ENCODE data around the gene SCN1B.

SCN1B gene

GRCh38 chr19:35056513-35057063 lies 26.3 kb downstream of the SCN1B start:
- no peak for DNase-seq

GRCh38 chr19:35058370-35058769 lies 28.1 kb downstream of the SCN1B start:
- DNase-seq = no peak

- DNase-seq = no peak
Observed at GRCh38 chr19:35059006-35059798, 28.9 kb downstream of the SCN1B start.

DNA sequence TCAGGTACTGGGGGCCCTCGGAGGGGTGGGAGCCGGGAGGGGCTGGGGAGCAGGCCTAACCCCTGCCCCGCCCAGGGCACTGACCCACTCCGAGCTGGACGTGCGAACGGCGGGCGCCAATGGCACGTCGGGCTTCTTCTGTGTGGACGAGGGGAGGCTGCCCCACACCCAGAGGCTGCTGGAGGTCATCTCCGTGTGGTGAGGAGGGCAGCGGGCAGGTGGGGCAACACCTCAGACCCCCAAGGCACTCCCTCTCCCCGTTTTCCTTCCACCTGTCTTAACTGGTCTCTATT lies 29.5 kb downstream of the SCN1B start:
- DNase-seq = no peak

DNA sequence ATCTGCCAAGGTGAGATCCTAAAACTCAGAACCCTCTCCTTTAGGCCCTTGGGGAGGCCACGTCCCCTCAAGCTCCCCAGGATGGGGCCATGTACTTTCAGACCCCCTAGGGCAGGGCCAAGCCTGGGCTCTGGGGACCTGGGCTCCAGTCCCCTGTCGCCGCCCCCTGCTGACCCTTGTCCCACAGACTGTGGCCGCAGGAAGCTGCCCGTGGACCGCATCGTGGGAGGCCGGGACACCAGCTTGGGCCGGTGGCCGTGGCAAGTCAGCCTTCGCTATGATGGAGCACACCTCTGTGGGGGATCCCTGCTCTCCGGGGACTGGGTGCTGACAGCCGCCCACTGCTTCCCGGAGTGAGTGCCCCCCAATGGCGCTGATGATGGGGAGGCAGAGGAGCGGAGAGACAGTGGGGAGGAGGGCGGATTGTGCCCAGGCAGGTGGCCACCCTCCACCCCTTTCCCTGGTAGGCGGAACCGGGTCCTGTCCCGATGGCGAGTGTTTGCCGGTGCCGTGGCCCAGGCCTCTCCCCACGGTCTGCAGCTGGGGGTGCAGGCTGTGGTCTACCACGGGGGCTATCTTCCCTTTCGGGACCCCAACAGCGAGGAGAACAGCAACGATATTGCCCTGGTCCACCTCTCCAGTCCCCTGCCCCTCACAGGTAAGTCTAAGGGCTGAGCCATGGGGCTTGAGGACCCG lies 30.0 kb downstream of the SCN1B start:
- no peak for DNase-seq

DNA sequence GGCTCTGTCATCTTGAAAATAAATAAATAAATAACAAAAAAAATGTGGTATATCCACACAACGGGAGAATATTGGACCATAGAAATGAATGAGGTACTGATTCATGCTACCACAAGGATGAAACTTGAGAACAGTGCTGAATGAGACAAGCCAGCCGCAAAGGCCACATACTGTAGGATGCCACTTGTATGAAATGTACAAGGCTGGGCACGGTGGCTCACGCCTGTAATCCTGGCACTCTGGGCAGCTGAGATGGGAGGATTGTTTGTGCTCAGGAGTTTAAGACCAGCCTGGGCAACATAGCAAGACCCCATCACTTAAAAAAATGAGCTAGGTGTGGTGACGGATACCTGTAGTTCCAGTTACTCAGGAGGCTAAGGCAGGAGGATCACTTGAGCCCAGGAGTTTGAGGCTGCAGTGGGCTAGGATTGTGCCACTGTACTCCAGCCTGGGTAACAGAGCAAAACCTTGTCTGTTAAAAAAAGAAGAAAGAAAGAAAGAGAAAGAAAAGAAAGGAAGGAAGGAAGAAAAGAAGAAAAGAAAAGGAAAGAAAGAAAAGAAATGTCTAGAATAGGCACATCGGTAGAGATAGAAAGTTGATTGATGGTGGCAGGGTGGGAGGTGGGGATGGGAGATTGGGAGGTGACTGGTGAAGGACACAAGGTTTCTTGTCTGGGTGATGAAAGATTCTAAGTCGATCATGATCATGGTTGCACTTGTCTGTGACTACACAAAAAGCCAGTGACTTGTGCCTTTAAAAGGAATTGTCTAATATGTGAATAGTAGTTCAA lies 31.5 kb downstream of the SCN1B start:
- no peak for DNase-seq

DNA sequence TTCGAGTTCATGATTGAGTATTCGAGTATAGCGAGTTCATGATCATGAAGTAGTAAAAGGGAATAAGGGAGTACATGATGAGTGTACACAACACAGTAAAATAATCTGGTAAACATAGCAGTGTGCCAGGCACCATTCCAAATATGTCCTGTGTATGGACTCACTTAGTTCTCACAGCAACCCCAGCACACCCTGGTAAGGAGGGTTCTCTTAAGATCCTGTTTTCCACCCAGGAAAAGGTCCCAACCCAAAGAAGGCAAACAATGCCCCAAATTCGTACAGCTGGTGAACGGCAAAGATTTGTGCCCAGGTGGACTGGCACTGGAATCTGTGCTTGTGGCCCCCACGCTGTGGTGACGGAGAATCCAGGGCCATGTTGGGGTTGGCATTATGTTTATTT lies 32.7 kb downstream of the SCN1B start:
- DNase-seq = no peak

DNA sequence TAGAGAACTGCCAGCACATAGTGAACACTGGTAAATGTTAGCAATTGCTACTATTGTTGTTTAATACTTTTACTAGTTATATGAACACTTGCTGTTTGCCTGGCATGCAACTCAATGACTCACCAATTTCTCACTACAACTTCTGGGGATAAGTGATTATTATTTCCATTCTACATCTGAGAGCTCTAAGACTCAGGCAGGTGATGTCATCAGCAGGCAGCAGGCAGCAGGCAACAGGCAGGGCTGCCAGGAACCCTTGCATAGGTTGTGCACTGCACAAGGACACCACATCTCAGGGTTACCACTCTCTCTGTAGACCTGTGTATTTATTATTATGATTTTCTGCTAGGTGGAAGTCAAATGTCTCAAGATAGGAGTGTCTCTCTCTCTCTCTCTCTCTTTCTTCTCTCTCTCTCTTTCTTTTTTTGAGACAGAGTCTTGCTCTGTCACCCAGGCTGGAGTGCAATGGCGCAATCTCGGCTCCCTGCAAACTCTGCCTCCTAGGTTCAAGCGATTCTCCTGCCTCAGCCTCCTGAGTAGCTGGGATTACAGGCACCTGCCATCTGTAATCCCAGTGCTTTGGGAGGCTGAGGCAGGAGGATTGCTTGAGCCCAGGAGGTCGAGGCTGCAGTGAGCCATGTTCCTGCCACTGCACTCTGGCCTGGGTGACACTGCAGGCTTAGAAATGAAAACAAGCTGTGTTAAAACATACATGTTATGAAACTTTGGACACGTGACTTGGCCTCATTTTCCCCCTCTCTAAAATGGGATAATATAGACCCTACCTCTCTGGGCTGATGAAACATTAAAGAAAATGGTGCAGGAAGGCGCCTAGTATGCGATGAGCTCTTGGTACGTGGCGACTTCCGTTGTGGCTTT lies 33.9 kb downstream of the SCN1B start:
- DNase-seq = peak; percentile 33 to 51 (median 51)

DNA sequence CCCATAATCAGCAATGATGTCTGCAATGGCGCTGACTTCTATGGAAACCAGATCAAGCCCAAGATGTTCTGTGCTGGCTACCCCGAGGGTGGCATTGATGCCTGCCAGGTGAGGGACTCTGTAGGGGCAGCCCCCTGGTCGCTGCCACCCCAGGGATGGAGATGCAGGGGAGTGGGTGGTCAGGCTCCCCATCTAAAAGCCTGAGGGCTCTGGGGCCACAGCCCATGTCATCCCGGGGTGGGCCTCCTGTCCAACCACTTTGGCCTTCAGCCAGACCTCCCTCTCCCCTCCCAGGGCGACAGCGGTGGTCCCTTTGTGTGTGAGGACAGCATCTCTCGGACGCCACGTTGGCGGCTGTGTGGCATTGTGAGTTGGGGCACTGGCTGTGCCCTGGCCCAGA lies 35.3 kb downstream of the SCN1B start:
- no peak for DNase-seq

DNA sequence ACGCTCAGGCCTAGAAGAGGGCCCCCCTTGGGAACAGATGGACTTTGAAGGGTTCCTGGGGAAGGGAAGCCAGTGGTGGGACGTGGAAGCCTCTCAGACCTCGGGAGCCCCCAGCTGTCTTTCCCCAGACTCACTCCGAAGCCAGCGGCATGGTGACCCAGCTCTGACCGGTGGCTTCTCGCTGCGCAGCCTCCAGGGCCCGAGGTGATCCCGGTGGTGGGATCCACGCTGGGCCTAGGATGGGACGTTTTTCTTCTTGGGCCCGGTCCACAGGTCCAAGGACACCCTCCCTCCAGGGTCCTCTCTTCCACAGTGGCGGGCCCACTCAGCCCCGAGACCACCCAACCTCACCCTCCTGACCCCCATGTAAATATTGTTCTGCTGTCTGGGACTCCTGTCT lies 35.9 kb downstream of the SCN1B start:
- no peak for DNase-seq

DNA sequence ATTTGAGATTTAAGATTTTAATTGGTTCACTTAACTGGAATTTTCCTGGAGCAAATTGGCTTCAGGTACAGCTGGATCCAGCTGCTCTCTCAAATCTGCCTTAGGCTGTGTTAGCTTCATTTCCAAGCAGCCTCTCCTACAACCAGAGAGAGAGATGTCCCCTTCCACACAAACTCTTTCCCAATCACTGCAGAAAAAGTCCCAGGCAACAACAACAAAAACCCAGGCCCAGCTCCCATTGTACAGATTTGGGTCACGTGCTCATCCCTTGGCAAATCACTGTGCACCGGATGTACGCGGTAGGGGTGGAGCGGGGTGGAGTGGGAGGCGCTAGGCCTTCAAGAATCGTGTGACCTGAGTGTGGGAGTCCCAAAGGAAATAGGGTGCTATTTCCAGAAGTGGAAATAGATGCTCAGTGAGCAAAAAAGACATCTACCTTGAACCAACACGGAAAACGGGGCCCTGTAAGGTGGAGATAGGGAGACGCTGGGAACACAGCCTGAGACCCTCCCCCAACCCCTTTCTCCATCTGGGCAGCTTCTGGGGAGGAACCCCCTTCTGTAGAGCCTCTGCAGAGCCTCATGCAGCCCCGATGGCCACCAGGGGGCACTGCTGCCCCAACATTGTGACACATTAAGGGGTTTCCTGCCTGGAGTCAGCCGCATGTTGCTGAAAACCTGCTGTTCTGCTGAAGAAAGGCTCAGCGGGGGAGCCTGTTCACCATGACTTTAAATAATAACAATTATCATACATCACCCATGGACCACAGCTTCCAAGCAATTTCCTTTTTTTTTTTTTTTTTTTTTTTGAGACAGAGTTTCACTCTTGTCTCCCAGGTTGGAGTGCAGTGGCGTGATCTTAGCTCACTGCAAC lies 36.7 kb downstream of the SCN1B start:
- DNase-seq = peak; percentile 93 to 96 (median 95)

- DNase-seq = no peak
Observed at GRCh38 chr19:35068941-35069634, 38.8 kb downstream of the SCN1B start.

DNA sequence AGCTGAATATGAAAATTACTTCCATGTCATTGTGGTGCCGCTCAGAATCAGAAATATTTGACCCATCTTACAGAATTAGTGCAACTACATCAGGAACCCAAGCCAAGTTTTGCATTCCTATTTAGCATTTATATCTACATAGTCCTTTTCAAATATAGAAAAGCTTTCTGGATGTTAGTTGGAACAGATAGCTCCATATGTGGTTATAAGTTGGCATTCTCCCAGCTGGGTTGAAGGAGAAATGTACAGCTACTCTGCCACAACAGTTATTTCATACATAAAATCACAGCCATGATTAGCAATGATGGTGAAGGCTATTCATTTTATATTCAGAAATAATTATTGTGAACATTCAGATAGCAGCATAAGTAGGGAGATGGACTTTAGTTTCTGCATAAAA lies 39.4 kb downstream of the SCN1B start:
- DNase-seq = no peak

GRCh38 chr19:35070471-35070870 lies 40.2 kb downstream of the SCN1B start:
- no peak for DNase-seq

DNA sequence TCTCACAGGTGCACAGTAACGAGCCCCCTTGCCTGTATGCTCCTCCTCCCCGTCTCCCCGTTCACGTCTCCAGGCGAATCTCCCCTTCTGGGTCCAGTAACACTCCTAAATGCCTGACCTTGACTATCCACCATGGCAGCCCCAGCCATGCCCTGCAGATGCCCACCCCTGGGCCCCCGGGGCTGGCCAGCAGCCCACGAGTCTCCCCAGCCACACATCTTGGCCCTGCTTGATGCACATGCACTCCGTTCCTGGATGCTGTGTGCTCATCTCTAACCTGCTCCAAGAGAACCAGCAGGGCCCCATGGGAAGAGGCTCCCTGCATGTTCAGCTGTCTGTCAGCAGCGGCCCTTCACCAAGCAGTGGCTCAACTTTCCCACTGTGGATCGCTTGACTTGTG lies 43.2 kb downstream of the SCN1B start:
- DNase-seq = no peak

- no peak for DNase-seq
Observed at GRCh38 chr19:35073941-35074340, 43.7 kb downstream of the SCN1B start.

- DNase-seq = no peak
Observed at GRCh38 chr19:35074426-35075201, 44.3 kb downstream of the SCN1B start.

- no peak for DNase-seq
Observed at GRCh38 chr19:35075202-35076025, 45.1 kb downstream of the SCN1B start.

DNA sequence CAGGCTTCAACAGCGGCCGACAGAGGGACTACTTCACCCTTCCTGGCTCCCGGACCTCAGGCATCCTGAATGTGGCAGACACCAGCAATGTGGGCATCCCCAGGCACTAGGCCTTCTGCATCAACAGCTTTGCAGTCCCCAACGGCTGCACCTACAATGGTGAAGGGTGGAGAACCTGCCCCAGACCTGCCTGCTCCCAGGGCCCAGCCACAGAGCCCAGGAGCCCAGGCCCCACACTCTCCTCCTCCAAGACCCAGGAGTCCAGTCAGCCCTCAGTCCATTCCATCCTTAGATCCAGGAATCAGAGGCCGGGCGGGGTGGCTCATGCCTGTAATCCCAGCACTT lies 45.7 kb downstream of the SCN1B start:
- DNase-seq = no peak

Measured in suppressor macrophage treated with lipopolysaccharide for 1 hour (primary cell).